OCI-M1 (cell line): ENCODE measurements around the gene SIAH1.
"Not testable (repeated sequence)": the region's sequence is repeated elsewhere in the genome, so short reads cannot be mapped to it uniquely, and the experiment has no call there.

Experiments used
- DNase-seq: peaks from one replicate; lab custom pipeline; 2025; lab: John Stamatoyannopoulos, UW

SIAH1 gene

GRCh38 chr16:48393485-48394354 lies 8.5 kb upstream of the SIAH1 start:
- DNase-seq: no peak

GRCh38 chr16:48392407-48392806 lies 7.2 kb upstream of the SIAH1 start:
- DNase-seq: no peak

- DNase-seq: no peak
These were observed 1.5 kb upstream of the SIAH1 start for GRCh38 chr16:48386559-48387312.

GRCh38 chr16:48384520-48385252 lies 527 bp downstream of the SIAH1 start:
- peak; percentile 55 for DNase-seq

GRCh38 chr16:48383877-48384519 lies 1.2 kb downstream of the SIAH1 start:
- DNase-seq: peak; percentile 64

- peak; percentile 20 for DNase-seq
These were observed 2.0 kb downstream of the SIAH1 start for GRCh38 chr16:48383009-48383876.

- no peak for DNase-seq
These were observed 3.1 kb downstream of the SIAH1 start for GRCh38 chr16:48382131-48382530.

GRCh38 chr16:48381201-48381600 lies 4.0 kb downstream of the SIAH1 start:
- DNase-seq: peak; percentile 1

GRCh38 chr16:48378836-48379235 lies 6.4 kb downstream of the SIAH1 start:
- DNase-seq: peak; percentile 54

GRCh38 chr16:48378276-48378675 lies 6.9 kb downstream of the SIAH1 start:
- no peak for DNase-seq

GRCh38 chr16:48377301-48377700 lies 7.9 kb downstream of the SIAH1 start:
- DNase-seq: peak; percentile 8

- DNase-seq: peak; percentile 36
These were observed 11.0 kb downstream of the SIAH1 start for GRCh38 chr16:48374255-48374654.

GRCh38 chr16:48373258-48374029 lies 11.8 kb downstream of the SIAH1 start:
- no peak for DNase-seq

GRCh38 chr16:48372744-48373143 lies 12.5 kb downstream of the SIAH1 start:
- no peak for DNase-seq

- no peak for DNase-seq
These were observed 13.8 kb downstream of the SIAH1 start for GRCh38 chr16:48371393-48371780.

GRCh38 chr16:48370668-48371392 lies 14.4 kb downstream of the SIAH1 start:
- DNase-seq: not testable (repeated sequence)

- DNase-seq: no peak
These were observed 15.0 kb downstream of the SIAH1 start for GRCh38 chr16:48370229-48370628.

- no peak for DNase-seq
These were observed 15.4 kb downstream of the SIAH1 start for GRCh38 chr16:48369765-48370164.

- peak; percentile 40 for DNase-seq
These were observed 17.7 kb downstream of the SIAH1 start for GRCh38 chr16:48367441-48368049.
